RWPE1 (cell line): ENCODE measurements around the gene DDX41.

Source experiments
- CTCF ChIA-PET: fragments of 350-600 bp; sonication (Branson Sonifier 250); formaldehyde crosslinking; extraction: SDS; loops from one replicate; lab custom pipeline; 2021; lab: Yijun Ruan, JAX
- POLR2A ChIA-PET: fragments of 400-600 bp; formaldehyde crosslinking; extraction: SDS; loops from one replicate; lab custom pipeline; 2020; ENCODE audit warnings: antibody characterized with exemption; ENCODE audit not compliant: low non-redundant PET; lab: Yijun Ruan, JAX
- DNase-seq: peaks from one replicate; pipeline ENCODE4 v3.0.0; 2012; ENCODE audit warnings: low spot score
- H3K27ac ChIP-seq: fragments of 450-650 bp; 2 replicates; pipeline ENCODE4 v1.5.1; 2017
- TF ChIP-seq, protein P1 (sequence below): fragments of 450-650 bp; conservative IDR thresholded peaks from 2 replicates; pipeline ENCODE4 v1.5.1; 2017; ENCODE audit warnings: low read depth, mild to moderate bottlenecking

Gene DDX41

GRCh38 chr5:177508837-177509236 lies 7.9 kb downstream of the DDX41 start:
- CTCF ChIA-PET, result interaction anchor here (0.7 to 0.9 kb wide), 2 partner anchors 13 to 15 kb away, joined by 3 read pairs; no protein-coding TSS in a partner anchor
- H3K27ac ChIP-seq, result peak overlapping the region; percentile 33
- POLR2A ChIA-PET, result interaction anchor here (0.7 kb wide), 1 partner anchor 11 kb away, joined by 3 read pairs; the partner anchor contains the start of gene PDLIM7
- TF ChIP-seq, protein P1, sequence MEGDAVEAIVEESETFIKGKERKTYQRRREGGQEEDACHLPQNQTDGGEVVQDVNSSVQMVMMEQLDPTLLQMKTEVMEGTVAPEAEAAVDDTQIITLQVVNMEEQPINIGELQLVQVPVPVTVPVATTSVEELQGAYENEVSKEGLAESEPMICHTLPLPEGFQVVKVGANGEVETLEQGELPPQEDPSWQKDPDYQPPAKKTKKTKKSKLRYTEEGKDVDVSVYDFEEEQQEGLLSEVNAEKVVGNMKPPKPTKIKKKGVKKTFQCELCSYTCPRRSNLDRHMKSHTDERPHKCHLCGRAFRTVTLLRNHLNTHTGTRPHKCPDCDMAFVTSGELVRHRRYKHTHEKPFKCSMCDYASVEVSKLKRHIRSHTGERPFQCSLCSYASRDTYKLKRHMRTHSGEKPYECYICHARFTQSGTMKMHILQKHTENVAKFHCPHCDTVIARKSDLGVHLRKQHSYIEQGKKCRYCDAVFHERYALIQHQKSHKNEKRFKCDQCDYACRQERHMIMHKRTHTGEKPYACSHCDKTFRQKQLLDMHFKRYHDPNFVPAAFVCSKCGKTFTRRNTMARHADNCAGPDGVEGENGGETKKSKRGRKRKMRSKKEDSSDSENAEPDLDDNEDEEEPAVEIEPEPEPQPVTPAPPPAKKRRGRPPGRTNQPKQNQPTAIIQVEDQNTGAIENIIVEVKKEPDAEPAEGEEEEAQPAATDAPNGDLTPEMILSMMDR, result no peak
- DNase-seq, result no peak

- POLR2A ChIA-PET, result interaction anchor here (0.7 kb wide), 1 partner anchor 11 kb away, joined by 3 read pairs; the partner anchor contains the start of gene PDLIM7
- CTCF ChIA-PET, result interaction anchor here (0.8 to 1.1 kb wide), 2 partner anchors 12 to 104 kb away, joined by 3 to 5 read pairs; no protein-coding TSS in a partner anchor
- no peak for DNase-seq
- peak overlapping the region; percentile 17; the same call in 1 of the 2 replicates for H3K27ac ChIP-seq
- TF ChIP-seq, protein P1, result no peak
These were observed 8.5 kb downstream of the DDX41 start for GRCh38 chr5:177508221-177508611.

DNA sequence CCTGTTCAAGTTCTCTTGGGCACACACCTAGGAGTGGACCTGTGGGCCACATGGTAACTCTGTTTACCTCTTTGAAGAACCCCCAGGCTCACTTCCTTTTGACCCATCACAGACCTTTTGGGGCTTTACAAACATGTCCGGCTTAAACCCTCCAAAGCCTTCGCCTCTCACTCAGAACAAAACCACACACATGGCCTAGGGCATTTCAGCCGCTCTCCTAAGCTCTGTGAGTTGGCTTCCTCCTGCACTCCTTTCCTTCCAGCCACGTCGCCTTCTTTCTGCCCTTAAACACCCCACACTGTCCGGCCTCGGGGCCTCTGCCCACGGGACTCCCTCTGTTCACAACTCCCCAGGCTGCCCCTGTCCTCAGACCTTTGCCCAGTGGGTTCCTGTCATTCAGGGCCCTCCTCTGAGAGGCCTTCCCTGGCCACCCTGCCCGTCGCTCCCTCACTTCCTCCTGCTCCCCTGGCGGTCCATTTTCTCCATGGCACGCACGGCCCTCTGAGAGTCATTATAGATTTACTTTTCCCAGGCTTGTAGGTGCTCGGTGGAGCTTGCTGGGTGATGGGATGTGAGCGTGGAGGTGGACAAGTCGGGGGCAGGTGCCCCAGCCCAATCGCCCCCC lies 9.1 kb downstream of the DDX41 start:
- DNase-seq, result no peak
- POLR2A ChIA-PET, result no interaction called here
- TF ChIP-seq, protein P1, result no peak
- CTCF ChIA-PET, result interaction anchor here (0.7 to 1.2 kb wide), 5 partner anchors 8 to 681 kb away, joined by 3 to 5 read pairs (median 4); no protein-coding TSS in a partner anchor
- H3K27ac ChIP-seq, result peak overlapping the region; percentile 17

- DNase-seq, result no peak
- TF ChIP-seq, protein P1, result no peak; the same call in 1 of the 2 replicates
- ChIA-PET POLR2A (no interaction called here), CTCF (interaction anchor here (0.6 to 1.5 kb wide), 8 partner anchors 9 to 682 kb away, joined by 3 to 6 read pairs (median 4); no protein-coding TSS in a partner anchor)
- H3K27ac ChIP-seq, result peak overlapping the region; percentile 17
These were observed 9.6 kb downstream of the DDX41 start for GRCh38 chr5:177507165-177507564.

- no peak for DNase-seq
- ChIA-PET CTCF (interaction anchor here (3.4 kb wide), 1 partner anchor 102 kb away, joined by 14 read pairs; no protein-coding TSS in a partner anchor), POLR2A (interaction anchor here (1.2 kb wide), 1 partner anchor 11 kb away, joined by 7 read pairs; no protein-coding TSS in a partner anchor)
- TF ChIP-seq, protein P1, result no peak
- peak overlapping the region; percentile 82 for H3K27ac ChIP-seq
These were observed 11.7 kb downstream of the DDX41 start for GRCh38 chr5:177505075-177505474.
